HUES64 (cell line): ENCODE measurements around the gene EIF4G1.

Source experiments
- H3K27ac ChIP-seq: 2 replicates; pipeline ENCODE4 v1.7.0; 2013; ENCODE audit warnings: low read depth, low read length, inconsistent platforms
- H3K27me3 ChIP-seq: 2 replicates; pipeline ENCODE4 v1.6.1; 2013; ENCODE audit warnings: mild to moderate bottlenecking, low read length; ENCODE audit not compliant: insufficient read depth
- H3K36me3 ChIP-seq: 2 replicates; pipeline ENCODE4 v1.6.1; 2013; ENCODE audit warnings: mild to moderate bottlenecking, low read length; ENCODE audit not compliant: insufficient read depth
- H3K4me1 ChIP-seq: 2 replicates; pipeline ENCODE4 v1.6.1; 2013; ENCODE audit warnings: mild to moderate bottlenecking, low read length, moderate library complexity; ENCODE audit not compliant: insufficient read depth
- H3K4me3 ChIP-seq: 2 replicates; pipeline ENCODE4 v1.5.1; 2013; ENCODE audit warnings: mild to moderate bottlenecking, low read length, moderate library complexity
- H3K9ac ChIP-seq: 2 replicates; pipeline ENCODE4 v1.6.1; 2013; ENCODE audit warnings: mild to moderate bottlenecking, low read depth, low read length
- H3K9me3 ChIP-seq: 2 replicates; pipeline ENCODE4 v1.6.1; 2013; ENCODE audit warnings: low read depth, low read length; ENCODE audit not compliant: insufficient read depth
- WGBS: fragments of 150-250, 120-280 bp; methylation state at CpG from one replicate; pipeline ENCODE4 v1.1.7; 2013; ENCODE audit warnings: missing lambda C conversion rate; 5-methylcytosine and 5-hydroxymethylcytosine counted together

Gene EIF4G1

DNA sequence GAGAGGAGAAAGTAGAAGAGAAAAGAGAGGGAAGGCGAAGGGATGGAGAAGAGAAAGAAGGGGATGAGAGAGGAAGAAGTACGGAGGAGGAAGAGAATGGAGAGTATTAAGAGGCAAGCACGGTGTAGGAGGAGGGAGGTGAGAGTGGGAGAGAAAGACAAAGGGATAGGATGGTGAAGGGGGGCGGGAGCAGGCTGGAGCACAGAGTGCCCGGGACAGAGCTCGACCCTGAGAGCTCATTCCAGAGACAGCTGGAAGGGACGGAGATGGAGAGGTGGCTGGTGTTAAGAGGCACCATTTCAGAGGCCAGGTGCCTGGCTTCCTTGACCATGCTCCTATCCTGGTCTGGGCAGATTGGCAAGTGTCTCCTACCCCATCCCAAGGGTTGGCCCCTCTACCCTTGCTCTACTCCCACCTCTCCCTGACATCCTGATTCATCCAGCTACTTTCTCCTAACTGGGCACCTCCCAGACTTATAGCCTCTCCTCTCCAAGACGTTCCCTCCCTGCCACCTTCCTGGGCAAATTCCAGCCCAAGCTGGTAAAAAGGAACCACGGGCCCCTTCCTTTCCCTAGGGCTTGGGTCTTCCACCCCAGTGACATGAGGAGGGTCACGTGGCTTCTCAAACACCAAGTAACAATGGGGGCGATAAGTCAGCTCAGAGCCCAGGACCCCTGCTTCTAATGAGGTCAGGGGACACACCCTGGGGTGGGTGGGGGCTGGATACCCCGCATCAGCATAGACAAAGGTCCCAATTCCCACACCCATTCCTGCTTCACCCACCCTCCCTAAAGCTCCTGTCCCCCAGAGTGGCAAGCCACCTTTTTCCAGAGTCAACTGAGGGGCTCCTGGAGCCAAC, 45.9 kb downstream of the EIF4G1 start:
- Histone ChIP-seq H3K9me3 (no peaks in the 10 kb centered on the region), H3K4me1 (peaks cover 10% of the 10 kb centered on the region), H3K9ac (peak overlapping the region; percentile 91), H3K27ac (no peak overlapping the region), H3K27me3 (peaks cover 8% of the 10 kb centered on the region), H3K36me3 (peaks cover 40% of the 10 kb centered on the region), H3K4me3 (peak overlapping the region; percentile 81)
- WGBS, result 21% methylated on average over 11 of the region's 12 CpGs

DNA sequence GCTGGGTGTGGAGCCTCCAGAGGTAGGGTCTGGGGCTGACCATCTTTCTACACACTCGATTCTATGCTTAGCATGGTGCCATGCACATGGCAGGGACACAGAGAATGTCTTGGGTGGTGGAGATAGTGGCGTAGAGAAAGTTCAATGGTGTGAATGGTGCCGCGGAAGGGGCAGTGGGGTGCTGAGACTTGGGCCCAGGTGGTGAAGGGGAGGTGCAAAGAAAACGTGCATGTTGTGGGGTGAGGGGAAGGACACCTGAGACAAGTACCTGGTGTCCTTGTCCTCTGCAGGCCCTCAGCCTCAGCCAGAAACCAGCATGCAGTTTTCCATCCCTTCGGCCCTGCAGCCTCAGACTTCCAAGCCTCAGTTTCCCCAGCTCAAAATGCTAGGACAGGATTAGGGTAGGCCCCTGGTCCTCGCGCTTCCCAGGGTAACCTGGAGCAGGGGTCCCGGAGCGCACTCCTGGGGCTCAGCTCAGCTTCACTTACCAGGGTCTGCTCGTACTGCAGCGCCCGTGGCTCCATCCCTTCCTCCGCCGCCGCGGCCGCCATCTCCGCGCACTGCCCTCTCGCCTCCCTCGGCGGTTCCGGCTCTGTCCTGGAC, 46.6 kb downstream of the EIF4G1 start:
- H3K4me1 ChIP-seq, result peaks cover 10% of the 10 kb centered on the region
- peaks cover 8% of the 10 kb centered on the region for H3K27me3 ChIP-seq
- peak overlapping the region; percentile 91 for H3K9ac ChIP-seq
- H3K27ac ChIP-seq, result 0 out of 2 replicates have a peak overlapping the region, but pooled peaks have one; percentile 29
- no peaks in the 10 kb centered on the region for H3K9me3 ChIP-seq
- WGBS, result 7% methylated on average over 24 of the region's 24 CpGs
- peaks cover 37% of the 10 kb centered on the region for H3K36me3 ChIP-seq
- H3K4me3 ChIP-seq, result peak overlapping the region; percentile 81

DNA sequence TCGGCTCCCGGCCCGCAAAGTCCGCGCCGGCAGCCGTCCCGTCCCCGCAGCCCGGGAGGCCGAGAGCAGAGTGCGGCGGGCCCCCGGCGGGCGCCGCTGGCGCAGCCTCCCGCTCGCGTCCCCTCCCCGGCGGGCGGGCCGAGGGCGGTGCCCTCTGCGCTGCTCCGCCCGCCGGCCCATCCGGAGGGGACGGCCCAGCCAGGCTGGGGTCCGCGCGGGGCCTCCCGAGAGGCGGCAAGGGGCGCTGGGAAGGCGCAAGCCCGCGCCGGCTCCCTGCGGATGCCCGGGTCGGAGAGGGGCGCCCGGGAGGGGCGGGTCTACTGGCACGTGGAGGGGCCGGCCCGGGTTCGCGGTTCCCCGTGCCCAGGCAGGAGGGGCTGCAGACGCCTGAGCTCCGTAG, 47.1 kb downstream of the EIF4G1 start, which contains the start of the genes CLCN2 and POLR2H:
TSS of gene CLCN2 (minus strand) at position 74 of the 400 bp plus-strand sequence. CDS start 126 bp downstream, outside the sequence.
TSS of gene POLR2H (plus strand) at position 179 of the 400 bp plus-strand sequence. CDS start 1,783 bp downstream, outside the sequence.
- Histone ChIP-seq H3K4me1 (peaks cover 10% of the 10 kb centered on the region), H3K9ac (peak within 1 kb of the TSS; percentile 91), H3K27me3 (peaks cover 8% of the 10 kb centered on the region), H3K27ac (peak within 1 kb of the TSS; percentile 98), H3K4me3 (peak within 1 kb of the TSS; percentile 81), H3K9me3 (no peaks in the 10 kb centered on the region), H3K36me3 (peaks cover 39% of the 10 kb centered on the region)
- WGBS, result under 1% methylated on average over 56 of the region's 56 CpGs

DNA sequence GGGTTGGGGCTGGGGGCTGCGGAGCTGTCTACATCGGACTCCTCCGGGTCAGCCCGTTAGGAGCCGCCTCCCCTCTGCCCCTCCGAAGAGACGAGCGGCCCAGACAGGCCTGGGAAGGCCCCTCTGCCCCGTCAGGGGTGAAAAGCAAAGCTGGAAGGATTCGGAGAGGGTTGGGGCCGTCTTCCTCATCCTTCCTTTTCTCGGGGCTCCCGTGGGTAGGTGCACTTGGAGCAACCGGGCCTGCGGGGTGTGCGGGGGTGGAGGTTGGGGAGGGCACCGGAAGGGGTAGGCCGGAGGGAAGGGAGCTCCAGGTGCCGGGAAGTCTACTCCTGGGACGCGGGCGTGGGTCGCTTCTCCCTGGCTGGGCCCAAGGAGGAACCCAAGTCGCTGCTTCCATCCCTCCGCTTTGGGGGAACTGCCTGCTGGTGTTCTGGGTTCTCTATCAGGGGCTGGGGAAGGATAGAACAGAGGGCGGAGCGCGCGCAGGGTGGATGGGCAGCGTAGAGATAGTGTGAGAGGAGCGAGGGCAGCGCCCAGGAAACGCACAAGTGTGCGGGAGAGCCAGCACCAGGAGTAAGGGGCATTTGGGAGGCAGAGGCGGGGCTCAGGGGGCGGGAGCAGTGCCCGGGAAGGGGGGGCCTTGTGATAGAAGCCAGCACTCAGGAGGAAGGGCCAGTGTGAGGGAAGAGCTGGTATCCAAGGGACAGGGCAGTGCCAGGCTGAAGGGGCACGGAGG, 47.7 kb downstream of the EIF4G1 start:
- Histone ChIP-seq H3K4me1 (peaks cover 10% of the 10 kb centered on the region), H3K9me3 (no peaks in the 10 kb centered on the region), H3K9ac (peak overlapping the region; percentile 91), H3K4me3 (peak overlapping the region; percentile 81), H3K27me3 (peaks cover 8% of the 10 kb centered on the region), H3K27ac (peak overlapping the region; percentile 98), H3K36me3 (peaks cover 39% of the 10 kb centered on the region)
- WGBS, result under 1% methylated on average over 38 of the region's 38 CpGs

DNA sequence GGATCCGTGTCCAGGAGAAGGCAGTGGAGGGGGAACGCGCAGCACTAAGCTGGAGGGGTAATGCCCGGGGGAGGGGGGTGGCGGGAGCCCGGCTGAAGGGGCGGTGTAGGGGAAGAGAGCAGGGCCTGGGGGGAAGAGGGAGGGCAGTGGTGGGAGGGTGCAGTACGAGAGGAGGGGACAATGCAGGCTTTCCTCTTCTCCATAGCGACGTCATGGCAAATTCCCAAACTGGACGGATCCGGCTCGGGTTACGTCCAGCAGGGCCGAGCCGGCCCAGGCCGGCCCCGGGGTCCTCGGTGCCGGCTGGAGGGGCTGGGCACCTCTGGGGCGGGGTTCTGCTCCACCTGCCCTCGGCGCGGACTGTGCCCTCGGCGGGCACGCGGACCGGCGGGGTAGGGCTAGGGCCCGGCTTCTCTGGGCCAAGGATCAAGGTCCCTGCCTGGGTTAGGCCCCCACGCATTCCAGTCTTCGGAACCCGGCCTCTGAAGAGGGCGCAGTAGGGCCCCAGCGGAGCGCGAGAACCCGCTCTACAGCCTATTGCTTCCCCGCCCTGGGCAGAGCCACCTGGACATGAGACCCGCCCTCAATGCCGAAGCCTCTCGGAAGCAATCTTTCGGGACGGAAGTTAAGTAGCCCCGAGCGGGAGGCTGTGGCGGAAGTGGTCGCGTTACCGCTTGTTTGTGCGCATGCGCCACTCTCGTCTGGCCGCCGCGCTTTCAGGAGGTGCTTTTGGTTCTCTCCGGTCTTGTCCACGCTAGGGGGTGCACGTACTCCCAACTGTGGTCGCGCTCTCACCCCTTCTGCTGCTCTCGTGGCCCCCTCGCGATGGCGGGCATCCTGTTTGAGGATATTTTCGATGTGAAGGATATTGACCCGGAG, 48.5 kb downstream of the EIF4G1 start:
- H3K9me3 ChIP-seq, result no peaks in the 10 kb centered on the region
- peaks cover 36% of the 10 kb centered on the region for H3K36me3 ChIP-seq
- peak overlapping the region; percentile 98 for H3K27ac ChIP-seq
- H3K27me3 ChIP-seq, result peaks cover 8% of the 10 kb centered on the region
- peak overlapping the region; percentile 91 for H3K9ac ChIP-seq
- under 1% methylated on average over 68 of the region's 68 CpGs for WGBS
- H3K4me3 ChIP-seq, result peak overlapping the region; percentile 81
- H3K4me1 ChIP-seq, result peaks cover 10% of the 10 kb centered on the region

DNA sequence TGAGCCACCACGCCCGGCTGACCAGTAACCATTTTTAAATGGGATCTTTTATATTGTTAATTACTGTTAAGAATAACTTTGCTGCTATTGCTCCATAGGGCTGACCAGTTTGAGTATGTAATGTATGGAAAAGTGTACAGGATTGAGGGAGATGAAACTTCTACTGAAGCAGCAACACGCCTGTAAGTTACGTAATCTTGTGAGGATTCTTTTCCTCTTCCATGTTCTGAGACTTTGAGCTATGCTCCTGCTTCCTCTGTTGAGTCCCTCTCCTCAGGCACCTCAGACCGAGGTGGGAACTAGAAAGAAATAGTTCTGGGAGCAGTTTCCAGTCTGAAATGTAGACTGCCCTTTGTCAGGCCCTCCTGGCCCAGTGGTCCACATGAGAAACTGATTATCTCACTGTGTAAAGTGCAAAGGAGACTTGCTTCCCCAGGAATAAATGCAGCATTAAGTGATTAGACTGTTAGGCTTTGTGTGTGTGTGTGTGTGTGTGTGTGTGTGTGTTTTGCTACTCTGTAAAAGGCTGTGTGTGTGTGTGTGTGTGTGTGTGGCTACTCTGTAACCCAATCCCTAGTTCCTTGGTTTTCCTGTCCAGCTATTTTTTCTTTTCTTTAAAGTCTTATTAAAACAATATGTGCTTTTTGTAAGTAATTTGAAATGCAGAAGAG, 52.3 kb downstream of the EIF4G1 start:
- WGBS, result 97% methylated on average over 5 of the region's 5 CpGs
- H3K36me3 ChIP-seq, result peaks cover 48% of the 10 kb centered on the region

DNA sequence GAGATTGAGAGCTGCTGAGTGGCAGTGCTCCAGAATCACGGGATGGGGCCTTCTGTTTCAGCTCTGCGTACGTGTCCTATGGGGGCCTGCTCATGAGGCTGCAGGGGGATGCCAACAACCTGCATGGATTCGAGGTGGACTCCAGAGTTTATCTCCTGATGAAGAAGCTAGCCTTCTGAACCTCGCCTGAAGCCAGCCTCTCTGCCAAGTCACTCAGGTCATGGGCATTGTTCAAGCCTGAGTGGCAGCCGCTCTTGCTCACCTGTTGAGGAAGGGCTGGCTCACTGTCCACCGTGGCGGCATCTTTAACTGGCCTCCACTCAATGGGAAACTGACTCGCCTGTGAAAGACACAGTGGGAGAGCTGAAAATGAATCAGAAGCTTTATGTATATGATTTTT, 53.7 kb downstream of the EIF4G1 start:
- Histone ChIP-seq H3K4me1 (no peaks in the 10 kb centered on the region; the same call in 1 of the 2 replicates), H3K27ac (no peak overlapping the region), H3K9ac (no peak overlapping the region), H3K4me3 (no peak overlapping the region), H3K9me3 (no peaks in the 10 kb centered on the region), H3K36me3 (peaks cover 48% of the 10 kb centered on the region), H3K27me3 (no peaks in the 10 kb centered on the region)
- WGBS, result 93% methylated on average over 8 of the region's 9 CpGs

More for the DNA sequence above, 52.3 kb downstream of the EIF4G1 start:
- Histone ChIP-seq H3K4me1 (no peaks in the 10 kb centered on the region; the same call in 1 of the 2 replicates), H3K4me3 (no peak overlapping the region), H3K27me3 (no peaks in the 10 kb centered on the region), H3K27ac (no peak overlapping the region), H3K9ac (no peak overlapping the region), H3K9me3 (no peaks in the 10 kb centered on the region)

DNA sequence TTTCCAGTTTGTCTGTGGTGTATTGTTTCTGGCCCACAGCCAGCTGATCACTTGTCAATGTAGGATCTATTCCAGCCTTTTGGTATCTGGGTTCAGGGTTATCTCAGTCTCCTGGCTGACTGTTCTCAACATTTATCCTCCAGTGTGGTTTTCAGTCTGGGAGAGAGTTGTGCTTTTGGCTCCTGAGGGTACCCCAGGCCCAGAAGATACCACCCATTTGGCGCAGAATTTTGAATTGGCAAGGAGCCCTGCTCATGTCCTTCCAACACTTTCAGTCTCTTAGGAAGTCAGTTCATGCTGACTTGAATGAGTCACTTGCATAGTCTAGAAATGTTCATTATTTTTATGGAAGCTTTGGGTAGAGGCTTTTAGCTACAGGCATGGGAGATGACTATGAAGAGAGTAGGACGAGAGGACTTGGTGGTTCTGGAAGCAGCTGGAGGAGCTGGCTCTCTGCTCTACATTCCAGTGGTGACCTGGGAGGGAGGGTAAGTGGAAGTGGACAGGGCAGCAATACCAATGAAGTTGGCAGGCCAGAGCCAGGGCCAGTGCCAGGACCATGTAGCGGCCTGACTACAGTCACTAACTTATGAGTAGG, 54.3 kb downstream of the EIF4G1 start:
- Histone ChIP-seq H3K36me3 (peaks cover 48% of the 10 kb centered on the region), H3K9me3 (no peaks in the 10 kb centered on the region), H3K9ac (no peak overlapping the region), H3K4me1 (no peaks in the 10 kb centered on the region; the same call in 1 of the 2 replicates), H3K27ac (no peak overlapping the region), H3K27me3 (no peaks in the 10 kb centered on the region), H3K4me3 (no peak overlapping the region)
- WGBS, result 93% methylated on average over 3 of the region's 3 CpGs

DNA sequence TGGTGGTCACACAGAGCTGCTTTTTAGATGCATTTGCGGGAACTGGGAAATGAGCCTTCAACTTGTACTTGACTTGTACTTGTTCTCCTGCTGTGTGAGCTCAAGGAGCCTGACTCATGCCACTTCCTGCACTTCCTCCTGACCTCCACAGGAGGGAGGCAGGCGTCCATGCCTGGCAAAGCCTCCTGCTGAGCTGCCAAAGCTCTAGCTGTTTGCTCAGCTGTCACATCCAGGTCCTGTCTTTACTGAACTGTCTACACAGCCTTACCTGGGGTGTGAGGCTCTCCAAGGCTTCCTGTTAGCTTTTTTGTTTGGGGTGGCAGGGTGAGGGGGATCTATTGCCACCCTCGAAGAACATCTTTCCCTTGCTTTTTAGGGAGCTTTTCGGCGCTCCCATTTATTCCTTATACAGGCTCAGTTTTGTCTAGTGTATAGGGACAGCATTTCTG, 57.2 kb downstream of the EIF4G1 start:
- no peak overlapping the region for H3K4me3 ChIP-seq
- 0 out of 2 replicates have a peak, but pooled peaks cover 5% of the 10 kb centered on the region for H3K27me3 ChIP-seq
- no peak overlapping the region for H3K9ac ChIP-seq
- 47% methylated on average over 5 of the region's 5 CpGs for WGBS
- H3K4me1 ChIP-seq, result no peaks in the 10 kb centered on the region; the same call in 1 of the 2 replicates
- peaks cover 30% of the 10 kb centered on the region for H3K36me3 ChIP-seq
- H3K9me3 ChIP-seq, result no peaks in the 10 kb centered on the region
- H3K27ac ChIP-seq, result peak overlapping the region; percentile 8; the same call in 1 of the 2 replicates
